ENCODE results near the gene SLC39A9.

- TF ChIP-seq POLR2A (IDR thresholded peaks at IDR 0.05; ENCODE audit: low read depth, low read length) (no peak), POLR2AphosphoS5 (IDR thresholded peaks at IDR 0.05; ENCODE audit: low read depth, low read length) (no peak)
These were observed 15.0 kb downstream of the SLC39A9 start for GRCh38 chr14:69413483-69413882.
